Testis (tissue), 2 donors: ENCODE measurements around the gene LOXL3.
"Not testable (repeated sequence)": the region's sequence is repeated elsewhere in the genome, so short reads cannot be mapped to it uniquely, and the experiment has no call there.

ENCODE experiments used
- POLR2A ChIP-seq: fragments of 450-650 bp; IDR thresholded peaks from one replicate; pipeline ENCODE4 v1.6.1; 2017; ENCODE audit warnings: antibody characterized with exemption, mild to moderate bottlenecking, moderate library complexity
- TF ChIP-seq, protein P1 (sequence below), 3 experiments: fragments of 450-650 bp in 2 of 3; fragments of 200-600 bp in 1 of 3; sonication (generic) in 1 of 3; IDR thresholded peaks; one replicate each; pipeline ENCODE4 v1.5.1; 2016 to 2019; ENCODE audit warnings: antibody characterized with exemption in 3 of 3, mild to moderate bottlenecking in 2 of 3, moderate library complexity in 1 of 3

DNA sequence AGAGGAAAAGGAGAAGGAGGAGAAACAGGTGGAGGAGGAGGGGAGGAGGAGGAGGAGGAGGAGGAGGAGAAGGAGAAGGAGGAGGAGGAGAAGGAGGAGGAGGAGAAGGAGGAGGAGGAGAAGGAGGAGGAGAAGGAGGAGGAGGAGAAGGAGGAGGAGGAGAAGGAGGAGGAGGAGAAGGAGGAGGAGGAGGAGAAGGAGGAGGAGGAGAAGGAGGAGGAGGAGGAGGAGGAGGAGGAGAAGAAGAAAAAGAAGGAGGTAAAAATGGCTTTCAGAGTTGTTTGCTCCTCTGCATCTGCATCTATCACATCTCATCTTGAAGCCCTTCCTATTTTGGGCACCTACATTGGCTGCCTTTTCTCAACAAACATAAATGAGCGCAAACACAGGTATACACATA is 7.3 kb upstream of the LOXL3 start:
- TF ChIP-seq, protein P1, sequence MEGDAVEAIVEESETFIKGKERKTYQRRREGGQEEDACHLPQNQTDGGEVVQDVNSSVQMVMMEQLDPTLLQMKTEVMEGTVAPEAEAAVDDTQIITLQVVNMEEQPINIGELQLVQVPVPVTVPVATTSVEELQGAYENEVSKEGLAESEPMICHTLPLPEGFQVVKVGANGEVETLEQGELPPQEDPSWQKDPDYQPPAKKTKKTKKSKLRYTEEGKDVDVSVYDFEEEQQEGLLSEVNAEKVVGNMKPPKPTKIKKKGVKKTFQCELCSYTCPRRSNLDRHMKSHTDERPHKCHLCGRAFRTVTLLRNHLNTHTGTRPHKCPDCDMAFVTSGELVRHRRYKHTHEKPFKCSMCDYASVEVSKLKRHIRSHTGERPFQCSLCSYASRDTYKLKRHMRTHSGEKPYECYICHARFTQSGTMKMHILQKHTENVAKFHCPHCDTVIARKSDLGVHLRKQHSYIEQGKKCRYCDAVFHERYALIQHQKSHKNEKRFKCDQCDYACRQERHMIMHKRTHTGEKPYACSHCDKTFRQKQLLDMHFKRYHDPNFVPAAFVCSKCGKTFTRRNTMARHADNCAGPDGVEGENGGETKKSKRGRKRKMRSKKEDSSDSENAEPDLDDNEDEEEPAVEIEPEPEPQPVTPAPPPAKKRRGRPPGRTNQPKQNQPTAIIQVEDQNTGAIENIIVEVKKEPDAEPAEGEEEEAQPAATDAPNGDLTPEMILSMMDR (IDR thresholded peaks at IDR 0.05) = not testable (repeated sequence)
- TF ChIP-seq POLR2A = not testable (repeated sequence)
